GM23338 (cell line): ENCODE data around the gene SOCS2. TPM values are rescaled to one million over a fixed set of nuclear protein-coding genes. Genes with fewer than 3 reads are reported as not detected.

ENCODE experiments used
- ATAC-seq: fragments of 200-7000 bp; cut with Tn5 transposase; 3 replicates; pipeline ENCODE4 v1.9.1; 2020
- DNase-seq: peaks from one replicate; pipeline ENCODE4 v3.0.0-alpha.2; 2015; ENCODE audit warnings: low spot score
- H2AFZ ChIP-seq: fragments of 200-600 bp; sonication (generic); 2 replicates; pipeline ENCODE4 v1.8.0; 2016; ENCODE audit warnings: antibody characterized with exemption, mild to moderate bottlenecking, moderate library complexity
- H3F3A ChIP-seq: fragments of 200-600 bp; sonication (generic); replicated peaks from 2 replicates; pipeline ENCODE4 v1.8.0; 2017; ENCODE audit warnings: antibody characterized with exemption, mixed run types, low read depth
- H3K27ac ChIP-seq: fragments of 200-600 bp; sonication (generic); 2 replicates; pipeline ENCODE4 v1.6.1; 2016; ENCODE audit warnings: low read depth
- H3K27me3 ChIP-seq: fragments of 200-600 bp; sonication (generic); 2 replicates; pipeline ENCODE4 v1.8.0; 2016; ENCODE audit warnings: mild to moderate bottlenecking, mixed run types, moderate library complexity; ENCODE audit not compliant: insufficient read depth
- H3K36me3 ChIP-seq: fragments of 200-600 bp; sonication (generic); 2 replicates; pipeline ENCODE4 v1.8.0; 2016; ENCODE audit warnings: mild to moderate bottlenecking; ENCODE audit not compliant: insufficient read depth
- H3K4me1 ChIP-seq: fragments of 200-600 bp; sonication (generic); 2 replicates; pipeline ENCODE4 v1.8.0; 2016; ENCODE audit warnings: mild to moderate bottlenecking, moderate library complexity; ENCODE audit not compliant: insufficient read depth
- H3K4me2 ChIP-seq: fragments of 200-600 bp; sonication (generic); 2 replicates; pipeline ENCODE4 v1.7.1; 2017; ENCODE audit warnings: mixed run types
- H3K4me3 ChIP-seq: fragments of 200-600 bp; sonication (generic); 2 replicates; pipeline ENCODE4 v1.6.1; 2016; ENCODE audit warnings: mixed run types
- H3K79me2 ChIP-seq: fragments of 200-600 bp; sonication (generic); replicated peaks from 2 replicates; pipeline ENCODE4 v1.8.0; 2017; ENCODE audit warnings: mild to moderate bottlenecking; ENCODE audit not compliant: insufficient read depth
- H3K9me2 ChIP-seq: fragments of 200-600 bp; sonication (generic); 2 replicates; pipeline ENCODE4 v1.8.0; 2017; ENCODE audit not compliant: insufficient read depth
- H4K20me1 ChIP-seq: fragments of 200-600 bp; sonication (generic); replicated peaks from 2 replicates; pipeline ENCODE4 v1.8.0; 2017; ENCODE audit warnings: mild to moderate bottlenecking; ENCODE audit not compliant: insufficient read depth
- H3K27ac Mint-ChIP-seq: 2 replicates; pipeline ENCODE4 v1.8.0; 2020; ENCODE audit warnings: inconsistent platforms, mild to moderate bottlenecking, moderate library complexity, mixed read lengths
- H3K27me3 Mint-ChIP-seq: 3 replicates; pipeline ENCODE4 v1.8.0; 2022; ENCODE audit warnings: low read depth, mild to moderate bottlenecking, moderate library complexity, mixed read lengths, inconsistent platforms; ENCODE audit not compliant: insufficient read depth, poor library complexity
- H3K36me3 Mint-ChIP-seq: 3 replicates; pipeline ENCODE4 v1.8.0; 2021; ENCODE audit warnings: low read depth, mild to moderate bottlenecking, inconsistent platforms, moderate library complexity, mixed read lengths
- H3K4me1 Mint-ChIP-seq: 3 replicates; pipeline ENCODE4 v1.8.0; 2020; ENCODE audit warnings: mild to moderate bottlenecking, inconsistent platforms, mixed read lengths
- H3K4me3 Mint-ChIP-seq: 3 replicates; pipeline ENCODE4 v1.8.0; 2021; ENCODE audit warnings: moderate library complexity, mild to moderate bottlenecking, inconsistent platforms, mixed read lengths
- H3K9me3 Mint-ChIP-seq: 3 replicates; pipeline ENCODE4 v1.8.0; 2020; ENCODE audit warnings: moderate library complexity, mild to moderate bottlenecking, inconsistent platforms, mixed read lengths
- CREB1 ChIP-seq: fragments of 250-450 bp; sonication (Bioruptor Pico); IDR thresholded peaks from 2 replicates; pipeline ENCODE4 v1.5.0; 2020; ENCODE audit warnings: low read depth, mild to moderate bottlenecking, moderate library complexity
- CTCF ChIP-seq, 2 experiments: fragments of 200-600 bp in 1 of 2; sonication (generic) in 1 of 2; conservative IDR thresholded peaks; 2 replicates each; pipeline versions ENCODE4 v1.5.1 to v1.6.1; 2016 to 2017; ENCODE audit warnings: antibody characterized with exemption in 2 of 2, low read depth in 2 of 2, mild to moderate bottlenecking in 2 of 2, moderate library complexity in 1 of 2
- NANOG ChIP-seq: IDR thresholded peaks from 2 replicates; pipeline ENCODE4 v1.6.1; 2016; ENCODE audit warnings: antibody characterized with exemption, borderline replicate concordance
- polyA plus RNA-seq: library from polyadenylated mRNA; unstranded; fragments of >200 nt; fragmentation: Nextera tagmentation; extraction: Ambion mirVana; gene quantifications from 2 replicates; pipeline ENCODE4 v1.2.1, GENCODE V29; 2016
- total RNA-seq: library from RNA; depleted of rRNA; stranded (reverse); fragments of >200 nt; shearing (Covaris generic); gene quantifications from 2 replicates; pipeline ENCODE4 v1.2.3, GENCODE V29; 2014
- TF ChIP-seq, protein P1 (sequence below): fragments of 250-450 bp; sonication (Bioruptor Pico); IDR thresholded peaks from 2 replicates; pipeline ENCODE4 v1.5.0; 2020; ENCODE audit warnings: mild to moderate bottlenecking, moderate library complexity
- TF ChIP-seq, protein P2 (sequence below): IDR thresholded peaks from one replicate; pipeline ENCODE4 v1.6.1; 2018; ENCODE audit warnings: antibody characterized with exemption; ENCODE audit not compliant: unreplicated experiment

Gene SOCS2
- total and polyA plus RNA-seq, 2 experiments from 2014 or later = 15.5 to 32.4 TPM

DNA sequence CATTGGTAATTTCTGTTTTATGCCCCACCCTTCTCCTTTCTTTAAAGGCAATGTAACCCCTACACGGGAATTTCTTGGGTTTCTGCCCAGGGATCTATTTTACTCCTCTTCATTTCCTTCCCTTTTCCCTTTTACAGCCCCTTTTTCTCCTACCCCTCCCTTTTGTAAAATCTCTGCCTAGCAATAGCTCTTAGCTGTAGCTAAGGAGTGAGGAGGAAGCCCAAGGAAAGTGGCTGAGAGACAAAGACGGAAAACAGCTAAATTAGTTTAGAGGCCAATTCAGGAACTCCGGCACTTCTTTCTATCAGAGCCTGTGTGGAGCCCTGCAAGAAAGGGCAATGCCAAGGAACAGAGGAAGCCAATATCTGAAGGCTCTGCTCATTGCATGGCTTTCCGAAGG lies 40.3 kb downstream of the SOCS2 start:
- Histone ChIP-seq H4K20me1 (no peaks in the 10 kb centered on the region), H3K4me1 (peaks cover 33% of the 10 kb centered on the region), H3K79me2 (no peaks in the 10 kb centered on the region), H3F3A (no peaks in the 10 kb centered on the region), H3K27ac (no peak overlapping the region), H3K9me2 (peaks cover 12% of the 10 kb centered on the region), H3K27me3 (no peaks in the 10 kb centered on the region), H3K4me2 (peak overlapping the region; percentile 26; the same call in 1 of the 2 replicates), H2AFZ (peak overlapping the region; percentile 3), H3K4me3 (no peak overlapping the region), H3K36me3 (no peaks in the 10 kb centered on the region)
- DNase-seq (peak; percentile 53), ATAC-seq (peak; percentile 25)
- H3K9me3 Mint-ChIP-seq = no peaks in the 10 kb centered on the region
- no peaks in the 10 kb centered on the region for H3K36me3 Mint-ChIP-seq
- TF ChIP-seq, protein P1, sequence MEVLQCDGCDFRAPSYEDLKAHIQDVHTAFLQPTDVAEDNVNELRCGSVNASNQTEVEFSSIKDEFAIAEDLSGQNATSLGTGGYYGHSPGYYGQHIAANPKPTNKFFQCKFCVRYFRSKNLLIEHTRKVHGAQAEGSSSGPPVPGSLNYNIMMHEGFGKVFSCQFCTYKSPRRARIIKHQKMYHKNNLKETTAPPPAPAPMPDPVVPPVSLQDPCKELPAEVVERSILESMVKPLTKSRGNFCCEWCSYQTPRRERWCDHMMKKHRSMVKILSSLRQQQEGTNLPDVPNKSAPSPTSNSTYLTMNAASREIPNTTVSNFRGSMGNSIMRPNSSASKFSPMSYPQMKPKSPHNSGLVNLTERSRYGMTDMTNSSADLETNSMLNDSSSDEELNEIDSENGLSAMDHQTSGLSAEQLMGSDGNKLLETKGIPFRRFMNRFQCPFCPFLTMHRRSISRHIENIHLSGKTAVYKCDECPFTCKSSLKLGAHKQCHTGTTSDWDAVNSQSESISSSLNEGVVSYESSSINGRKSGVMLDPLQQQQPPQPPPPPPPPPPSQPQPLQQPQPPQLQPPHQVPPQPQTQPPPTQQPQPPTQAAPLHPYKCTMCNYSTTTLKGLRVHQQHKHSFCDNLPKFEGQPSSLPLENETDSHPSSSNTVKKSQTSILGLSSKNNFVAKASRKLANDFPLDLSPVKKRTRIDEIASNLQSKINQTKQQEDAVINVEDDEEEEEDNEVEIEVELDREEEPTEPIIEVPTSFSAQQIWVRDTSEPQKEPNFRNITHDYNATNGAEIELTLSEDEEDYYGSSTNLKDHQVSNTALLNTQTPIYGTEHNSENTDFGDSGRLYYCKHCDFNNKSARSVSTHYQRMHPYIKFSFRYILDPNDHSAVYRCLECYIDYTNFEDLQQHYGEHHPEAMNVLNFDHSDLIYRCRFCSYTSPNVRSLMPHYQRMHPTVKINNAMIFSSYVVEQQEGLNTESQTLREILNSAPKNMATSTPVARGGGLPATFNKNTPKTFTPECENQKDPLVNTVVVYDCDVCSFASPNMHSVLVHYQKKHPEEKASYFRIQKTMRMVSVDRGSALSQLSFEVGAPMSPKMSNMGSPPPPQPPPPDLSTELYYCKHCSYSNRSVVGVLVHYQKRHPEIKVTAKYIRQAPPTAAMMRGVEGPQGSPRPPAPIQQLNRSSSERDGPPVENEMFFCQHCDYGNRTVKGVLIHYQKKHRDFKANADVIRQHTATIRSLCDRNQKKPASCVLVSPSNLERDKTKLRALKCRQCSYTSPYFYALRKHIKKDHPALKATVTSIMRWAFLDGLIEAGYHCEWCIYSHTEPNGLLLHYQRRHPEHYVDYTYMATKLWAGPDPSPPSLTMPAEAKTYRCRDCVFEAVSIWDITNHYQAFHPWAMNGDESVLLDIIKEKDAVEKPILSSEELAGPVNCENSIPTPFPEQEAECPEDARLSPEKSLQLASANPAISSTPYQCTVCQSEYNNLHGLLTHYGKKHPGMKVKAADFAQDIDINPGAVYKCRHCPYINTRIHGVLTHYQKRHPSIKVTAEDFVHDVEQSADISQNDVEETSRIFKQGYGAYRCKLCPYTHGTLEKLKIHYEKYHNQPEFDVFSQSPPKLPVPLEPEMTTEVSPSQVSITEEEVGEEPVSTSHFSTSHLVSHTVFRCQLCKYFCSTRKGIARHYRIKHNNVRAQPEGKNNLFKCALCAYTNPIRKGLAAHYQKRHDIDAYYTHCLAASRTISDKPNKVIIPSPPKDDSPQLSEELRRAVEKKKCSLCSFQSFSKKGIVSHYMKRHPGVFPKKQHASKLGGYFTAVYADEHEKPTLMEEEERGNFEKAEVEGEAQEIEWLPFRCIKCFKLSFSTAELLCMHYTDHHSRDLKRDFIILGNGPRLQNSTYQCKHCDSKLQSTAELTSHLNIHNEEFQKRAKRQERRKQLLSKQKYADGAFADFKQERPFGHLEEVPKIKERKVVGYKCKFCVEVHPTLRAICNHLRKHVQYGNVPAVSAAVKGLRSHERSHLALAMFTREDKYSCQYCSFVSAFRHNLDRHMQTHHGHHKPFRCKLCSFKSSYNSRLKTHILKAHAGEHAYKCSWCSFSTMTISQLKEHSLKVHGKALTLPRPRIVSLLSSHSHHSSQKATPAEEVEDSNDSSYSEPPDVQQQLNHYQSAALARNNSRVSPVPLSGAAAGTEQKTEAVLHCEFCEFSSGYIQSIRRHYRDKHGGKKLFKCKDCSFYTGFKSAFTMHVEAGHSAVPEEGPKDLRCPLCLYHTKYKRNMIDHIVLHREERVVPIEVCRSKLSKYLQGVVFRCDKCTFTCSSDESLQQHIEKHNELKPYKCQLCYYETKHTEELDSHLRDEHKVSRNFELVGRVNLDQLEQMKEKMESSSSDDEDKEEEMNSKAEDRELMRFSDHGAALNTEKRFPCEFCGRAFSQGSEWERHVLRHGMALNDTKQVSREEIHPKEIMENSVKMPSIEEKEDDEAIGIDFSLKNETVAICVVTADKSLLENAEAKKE (CRISPR knock-in tag) = 0 out of 2 replicates have a peak, but pooled peaks have one; percentile 31
- no peak for TF ChIP-seq NANOG
- H3K4me1 Mint-ChIP-seq = peaks cover 41% of the 10 kb centered on the region
- no peak overlapping the region for H3K4me3 Mint-ChIP-seq
- H3K27me3 Mint-ChIP-seq = peaks cover 8% of the 10 kb centered on the region
- 0 out of 2 replicates have a peak overlapping the region, but pooled peaks have one; percentile 19 for H3K27ac Mint-ChIP-seq

DNA sequence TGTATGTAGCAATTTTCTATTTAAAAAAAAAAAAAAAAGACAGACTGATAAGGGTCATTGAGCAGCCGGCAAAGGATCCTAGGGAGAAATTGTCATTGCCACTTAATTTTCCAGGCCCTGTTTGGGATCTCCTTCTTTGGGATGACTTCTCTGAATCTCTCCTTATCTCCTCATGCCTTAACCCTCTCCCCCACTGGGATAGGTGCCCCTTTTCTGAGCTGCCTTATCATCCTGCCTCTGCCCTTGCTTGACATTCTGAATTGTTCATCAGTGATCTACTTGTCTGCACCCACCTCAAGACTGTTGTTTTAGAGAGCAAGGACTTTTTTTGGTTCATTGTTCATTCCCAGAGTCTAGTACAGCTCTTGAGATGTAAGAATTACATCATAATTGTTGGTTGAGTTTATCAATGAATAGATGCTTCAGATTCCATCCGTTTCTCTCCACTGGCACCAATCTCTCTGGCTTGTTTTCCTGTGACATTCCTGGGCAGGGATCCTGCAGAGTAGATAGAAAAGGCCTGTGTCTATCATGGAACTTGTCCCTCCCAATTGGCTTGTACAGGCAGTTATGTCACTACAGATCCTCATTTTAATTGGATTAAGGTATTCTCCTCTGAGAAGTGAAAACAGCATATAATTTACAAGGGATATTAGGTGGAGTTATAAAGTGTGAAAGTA lies 42.6 kb downstream of the SOCS2 start:
- Histone ChIP-seq H3K4me2 (no peak overlapping the region), H3K36me3 (no peaks in the 10 kb centered on the region), H2AFZ (no peak overlapping the region), H3K4me3 (no peak overlapping the region), H4K20me1 (no peaks in the 10 kb centered on the region), H3F3A (no peaks in the 10 kb centered on the region), H3K9me2 (peaks cover 20% of the 10 kb centered on the region), H3K79me2 (no peaks in the 10 kb centered on the region), H3K27ac (no peak overlapping the region), H3K27me3 (no peaks in the 10 kb centered on the region), H3K4me1 (peaks cover 33% of the 10 kb centered on the region)
- Mint-ChIP-seq H3K4me3 (no peak overlapping the region), H3K36me3 (peaks cover 6% of the 10 kb centered on the region; the same call in 2 of the 3 replicates), H3K27me3 (peaks cover 9% of the 10 kb centered on the region), H3K4me1 (peaks cover 47% of the 10 kb centered on the region), H3K9me3 (peaks cover 3% of the 10 kb centered on the region; the same call in 2 of the 3 replicates), H3K27ac (no peak overlapping the region)
- DNase-seq (no peak), ATAC-seq (no peak)
- TF ChIP-seq, protein P2, sequence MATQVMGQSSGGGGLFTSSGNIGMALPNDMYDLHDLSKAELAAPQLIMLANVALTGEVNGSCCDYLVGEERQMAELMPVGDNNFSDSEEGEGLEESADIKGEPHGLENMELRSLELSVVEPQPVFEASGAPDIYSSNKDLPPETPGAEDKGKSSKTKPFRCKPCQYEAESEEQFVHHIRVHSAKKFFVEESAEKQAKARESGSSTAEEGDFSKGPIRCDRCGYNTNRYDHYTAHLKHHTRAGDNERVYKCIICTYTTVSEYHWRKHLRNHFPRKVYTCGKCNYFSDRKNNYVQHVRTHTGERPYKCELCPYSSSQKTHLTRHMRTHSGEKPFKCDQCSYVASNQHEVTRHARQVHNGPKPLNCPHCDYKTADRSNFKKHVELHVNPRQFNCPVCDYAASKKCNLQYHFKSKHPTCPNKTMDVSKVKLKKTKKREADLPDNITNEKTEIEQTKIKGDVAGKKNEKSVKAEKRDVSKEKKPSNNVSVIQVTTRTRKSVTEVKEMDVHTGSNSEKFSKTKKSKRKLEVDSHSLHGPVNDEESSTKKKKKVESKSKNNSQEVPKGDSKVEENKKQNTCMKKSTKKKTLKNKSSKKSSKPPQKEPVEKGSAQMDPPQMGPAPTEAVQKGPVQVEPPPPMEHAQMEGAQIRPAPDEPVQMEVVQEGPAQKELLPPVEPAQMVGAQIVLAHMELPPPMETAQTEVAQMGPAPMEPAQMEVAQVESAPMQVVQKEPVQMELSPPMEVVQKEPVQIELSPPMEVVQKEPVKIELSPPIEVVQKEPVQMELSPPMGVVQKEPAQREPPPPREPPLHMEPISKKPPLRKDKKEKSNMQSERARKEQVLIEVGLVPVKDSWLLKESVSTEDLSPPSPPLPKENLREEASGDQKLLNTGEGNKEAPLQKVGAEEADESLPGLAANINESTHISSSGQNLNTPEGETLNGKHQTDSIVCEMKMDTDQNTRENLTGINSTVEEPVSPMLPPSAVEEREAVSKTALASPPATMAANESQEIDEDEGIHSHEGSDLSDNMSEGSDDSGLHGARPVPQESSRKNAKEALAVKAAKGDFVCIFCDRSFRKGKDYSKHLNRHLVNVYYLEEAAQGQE = no peak
- TF ChIP-seq CREB1 (CRISPR knock-in tag) = no peak
- no peak for TF ChIP-seq CTCF (conservative IDR thresholded peaks at IDR 0.05; ENCODE audit: low read depth in 2 of 2)
